Cortex of kidney (tissue), 1 donor: ENCODE results near the gene FOXN3.

Experiments used
- DNase-seq: peaks from one replicate; lab custom pipeline; 2025; lab: John Stamatoyannopoulos, UW

FOXN3 gene

DNA sequence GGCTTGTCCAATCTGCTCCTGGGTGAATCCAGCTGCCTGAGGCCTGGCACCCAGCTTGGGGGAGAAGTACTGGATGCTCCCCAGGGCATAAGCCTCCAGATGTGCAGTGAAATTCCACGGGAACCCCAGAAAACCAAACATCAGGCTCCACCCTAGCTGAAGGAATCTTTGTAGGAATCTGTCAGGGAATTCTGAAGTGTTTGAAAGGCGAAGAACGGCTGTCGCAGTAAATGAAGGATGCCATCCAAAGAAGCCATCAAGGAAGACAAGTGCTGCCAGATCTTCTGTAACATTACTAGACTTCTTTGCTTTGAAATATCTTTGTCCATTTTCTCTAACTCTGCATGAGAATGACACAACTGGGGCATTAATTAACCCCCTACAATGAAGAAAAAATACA, 219.4 kb downstream of the FOXN3 start:
- no peak for DNase-seq

DNA sequence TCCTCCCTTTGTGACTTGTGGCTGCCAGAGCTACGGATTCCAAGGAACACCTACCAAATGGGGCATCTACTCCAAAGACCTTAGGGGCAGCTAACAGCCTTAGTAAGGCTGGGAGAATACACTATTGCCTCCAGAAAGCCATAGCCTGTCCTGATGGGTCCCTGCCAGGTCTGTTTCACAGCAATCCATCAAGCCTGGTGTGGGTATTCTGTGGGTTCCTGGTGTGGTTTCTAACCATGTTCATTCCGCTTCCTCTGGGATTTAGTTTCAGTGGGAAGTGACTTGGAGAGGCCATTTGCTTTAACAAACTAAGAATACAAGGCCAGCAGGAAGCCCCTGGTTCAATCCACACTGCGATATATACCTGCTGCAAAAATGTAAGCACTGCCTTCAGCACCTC, 220.5 kb downstream of the FOXN3 start:
- no peak for DNase-seq

DNA sequence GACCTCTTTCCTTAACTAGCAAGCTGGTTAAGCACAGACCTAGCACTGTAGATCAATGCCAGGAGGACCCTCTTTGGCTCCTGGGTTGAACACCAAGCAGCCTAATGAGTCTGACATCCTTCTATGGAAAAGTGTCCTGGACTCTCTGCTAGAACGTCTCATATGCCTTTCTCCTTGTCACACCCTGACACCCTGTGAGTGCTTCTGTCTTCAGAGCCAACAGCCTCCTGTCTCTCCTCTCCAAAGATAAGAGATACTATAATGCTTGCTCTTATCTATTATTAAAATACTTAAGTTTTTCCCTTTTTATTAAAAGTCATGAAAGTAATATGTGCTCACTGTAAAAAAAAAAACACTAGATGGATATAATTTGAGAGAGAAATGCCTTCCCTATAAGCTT, 222.7 kb downstream of the FOXN3 start:
- DNase-seq = no peak

DNA sequence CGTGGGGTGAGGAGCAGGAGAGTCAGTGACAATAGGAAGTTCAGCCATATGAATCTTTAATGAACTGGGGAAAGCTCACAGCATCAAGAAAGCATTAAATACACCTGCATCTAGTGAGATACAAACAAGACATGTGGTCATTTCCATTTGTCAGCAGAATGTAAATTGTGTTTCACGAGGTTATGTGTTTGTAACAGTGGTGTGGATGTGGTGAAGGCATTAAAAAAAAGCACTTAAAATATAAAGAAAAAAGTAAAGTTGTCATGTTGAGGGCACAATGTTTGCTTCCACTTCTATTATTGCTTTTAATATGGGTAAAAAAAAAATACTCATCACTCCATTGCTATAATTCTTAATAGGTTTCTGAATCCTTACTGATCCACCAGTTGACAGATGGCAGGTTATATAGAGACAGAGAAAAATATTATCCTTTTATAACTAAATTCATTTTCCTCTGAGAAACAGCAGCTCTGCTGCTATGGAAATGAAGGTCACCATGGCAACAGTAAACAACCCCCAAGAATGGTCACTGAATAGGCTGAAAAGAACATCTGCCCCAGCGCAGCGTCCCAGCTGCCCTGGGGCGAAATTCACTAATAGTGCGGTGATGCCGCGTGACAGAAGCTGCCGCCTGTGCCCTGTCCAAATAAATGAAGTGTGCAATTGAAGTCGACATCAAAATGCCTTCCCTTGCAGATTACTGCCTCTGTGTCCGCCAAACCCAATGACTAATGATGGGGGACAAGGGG, 226.1 kb downstream of the FOXN3 start:
- no peak for DNase-seq

DNA sequence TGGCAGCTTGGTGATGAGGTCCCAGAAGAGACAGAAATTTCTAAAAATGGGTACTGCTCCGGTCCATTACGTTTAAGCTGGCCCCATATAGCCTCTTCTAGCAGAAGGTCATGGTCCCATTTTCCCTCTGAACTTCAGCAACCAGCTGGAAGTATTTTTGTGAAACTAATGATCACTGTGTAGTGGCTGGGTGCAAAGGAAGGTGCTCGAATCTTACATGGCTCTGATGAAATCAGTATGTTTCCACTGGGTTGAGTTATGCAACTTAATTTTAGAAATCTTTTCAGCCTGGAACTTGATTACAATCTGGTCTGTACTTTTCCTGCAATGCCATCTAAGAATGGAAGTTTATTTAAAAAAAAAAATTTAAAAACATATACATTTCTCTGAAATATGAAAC, 228.5 kb downstream of the FOXN3 start:
- no peak for DNase-seq

DNA sequence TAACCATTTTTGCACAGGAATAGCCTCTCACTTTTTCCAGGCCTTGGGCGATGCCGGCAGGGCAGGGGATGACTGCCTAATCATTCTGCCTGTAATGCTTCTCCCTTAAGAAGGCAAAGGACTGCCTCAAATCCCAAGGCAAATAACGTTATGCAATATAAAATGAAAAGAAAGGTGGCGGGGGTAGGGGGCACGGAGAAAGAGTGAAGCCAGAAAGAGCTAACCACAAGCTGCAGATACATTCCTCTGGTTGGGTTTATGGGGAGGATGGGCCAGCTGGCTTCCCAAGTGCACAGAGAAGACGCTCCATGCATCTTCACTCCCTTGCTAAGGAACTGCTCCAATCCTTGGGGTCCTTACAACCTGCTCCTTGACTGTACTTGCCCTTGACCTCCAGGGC, 229.5 kb downstream of the FOXN3 start:
- DNase-seq = no peak

DNA sequence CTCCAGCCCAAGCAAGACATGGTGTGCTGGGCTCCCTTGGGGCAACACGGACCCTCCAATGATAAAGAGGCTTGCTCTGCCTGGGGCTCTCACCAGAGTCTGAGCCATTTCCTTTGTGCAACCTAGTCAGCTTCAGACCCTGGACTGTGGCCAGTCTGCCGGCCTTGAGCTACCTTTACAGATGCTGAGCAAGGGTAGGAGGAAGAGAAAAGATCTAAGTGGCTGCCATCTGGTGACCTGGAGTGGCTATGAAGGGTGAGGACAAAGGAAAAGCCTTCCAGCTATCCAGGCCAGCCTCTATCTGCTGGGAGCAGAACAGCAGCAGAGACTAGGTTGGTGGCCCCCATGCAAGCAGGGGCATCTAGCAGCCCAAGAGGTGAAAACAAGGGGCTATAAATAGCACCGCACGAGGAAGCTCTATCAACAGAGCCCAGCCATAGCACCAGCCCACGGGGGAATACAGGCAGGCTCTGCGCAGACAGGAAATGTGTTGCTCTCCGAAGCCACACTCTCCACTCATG, 230.1 kb downstream of the FOXN3 start:
- DNase-seq = no peak

DNA sequence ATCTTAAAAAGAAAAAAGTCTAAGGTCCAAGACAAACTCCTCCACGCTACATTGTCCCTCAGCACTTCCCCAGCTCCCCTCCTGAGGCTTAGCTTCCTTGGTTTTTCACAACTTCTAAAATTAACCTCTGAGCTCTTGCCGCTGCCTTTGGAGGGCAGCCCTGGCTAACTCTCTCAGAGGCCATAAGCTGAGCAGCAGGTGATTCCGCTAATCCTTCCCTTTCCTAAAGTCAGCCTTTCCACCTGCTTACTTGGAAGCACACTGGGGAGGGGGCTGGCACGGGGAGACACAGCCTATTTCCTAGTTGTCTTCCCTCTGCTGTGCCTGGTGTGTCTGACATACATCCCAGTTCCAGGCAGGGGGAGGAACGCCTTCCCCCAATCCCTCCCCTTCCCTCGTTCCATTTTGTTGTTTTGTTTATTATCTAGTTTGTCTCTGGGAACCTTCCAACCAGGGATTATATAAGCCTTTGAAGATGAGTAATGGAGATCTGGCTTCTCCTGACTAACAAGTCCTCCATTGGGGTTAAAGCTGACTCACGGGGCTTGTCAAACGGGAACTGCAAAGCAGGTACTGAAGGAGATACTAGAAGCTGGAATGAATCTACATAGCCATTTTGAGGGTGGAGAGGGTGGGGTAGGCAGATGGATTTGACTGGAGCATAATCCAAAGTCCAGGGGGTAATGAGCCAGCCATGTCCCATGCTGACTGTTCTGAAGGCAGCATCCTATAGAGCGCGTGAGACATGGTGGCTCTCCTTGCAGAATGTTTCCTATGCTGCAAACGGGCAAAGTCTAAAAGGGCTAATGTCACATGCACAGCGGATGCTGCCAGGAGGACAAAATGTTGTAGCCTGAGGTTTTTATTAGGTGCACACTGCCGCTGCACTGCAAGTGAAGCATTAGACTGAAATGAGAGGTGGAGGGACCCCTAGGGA, 230.8 kb downstream of the FOXN3 start:
- DNase-seq = no peak

DNA sequence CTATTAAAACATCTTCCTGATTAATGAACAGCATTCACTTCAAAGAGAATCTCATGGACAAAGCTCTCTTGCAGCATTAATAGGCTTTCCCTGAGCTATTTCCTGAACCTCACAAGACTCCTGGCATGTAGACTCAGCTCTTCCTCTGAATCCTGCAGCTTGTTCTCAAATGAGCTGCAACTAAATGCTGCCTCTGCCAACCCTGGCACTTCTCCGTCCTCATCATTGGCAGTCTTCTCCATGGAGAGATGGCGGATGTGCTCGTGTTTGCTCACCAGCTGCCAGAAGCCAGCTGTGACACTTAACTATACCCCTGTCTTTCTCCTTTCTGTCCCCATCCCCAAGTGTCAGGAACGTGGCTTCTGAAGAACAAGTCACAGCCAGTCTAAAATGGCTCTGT, 232.1 kb downstream of the FOXN3 start:
- DNase-seq = no peak

DNA sequence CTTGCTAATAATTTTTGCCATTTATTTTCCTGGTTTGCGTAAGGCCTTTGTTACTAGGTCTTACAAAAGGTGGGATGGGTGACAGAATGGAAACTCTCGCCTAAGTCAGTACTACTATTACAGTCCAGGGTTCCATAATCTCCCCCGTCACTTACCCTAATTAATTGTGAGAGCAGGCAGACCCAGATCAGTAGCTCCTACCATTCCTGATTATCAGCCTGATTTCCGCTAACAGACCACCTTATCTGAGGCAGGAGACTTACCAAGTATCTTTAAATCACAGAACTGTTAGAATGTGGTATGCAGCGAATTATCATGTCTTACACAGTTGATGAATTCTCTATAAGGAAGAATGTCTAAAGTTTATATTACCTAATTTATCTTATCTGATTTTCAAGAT, 234.7 kb downstream of the FOXN3 start:
- DNase-seq = no peak

DNA sequence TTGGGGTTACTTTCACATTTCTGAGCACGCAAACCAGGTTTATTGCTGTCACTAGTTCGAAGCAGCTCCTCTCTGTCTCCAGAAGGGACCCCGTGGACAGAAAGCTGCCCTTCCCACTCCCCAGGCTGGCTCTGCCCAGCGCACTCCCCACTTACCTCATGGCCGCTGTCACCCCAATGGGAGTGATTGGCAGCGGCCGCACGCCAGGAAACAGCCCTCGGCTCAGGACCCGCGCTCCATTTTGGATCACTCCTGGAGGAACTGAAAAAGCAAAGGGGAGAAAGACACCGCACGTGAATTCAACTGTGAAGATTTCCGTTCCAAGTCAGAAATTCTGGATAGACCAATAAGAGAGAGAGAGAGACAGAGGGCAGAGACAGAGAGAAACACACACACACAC, 236.5 kb downstream of the FOXN3 start:
- no peak for DNase-seq

DNA sequence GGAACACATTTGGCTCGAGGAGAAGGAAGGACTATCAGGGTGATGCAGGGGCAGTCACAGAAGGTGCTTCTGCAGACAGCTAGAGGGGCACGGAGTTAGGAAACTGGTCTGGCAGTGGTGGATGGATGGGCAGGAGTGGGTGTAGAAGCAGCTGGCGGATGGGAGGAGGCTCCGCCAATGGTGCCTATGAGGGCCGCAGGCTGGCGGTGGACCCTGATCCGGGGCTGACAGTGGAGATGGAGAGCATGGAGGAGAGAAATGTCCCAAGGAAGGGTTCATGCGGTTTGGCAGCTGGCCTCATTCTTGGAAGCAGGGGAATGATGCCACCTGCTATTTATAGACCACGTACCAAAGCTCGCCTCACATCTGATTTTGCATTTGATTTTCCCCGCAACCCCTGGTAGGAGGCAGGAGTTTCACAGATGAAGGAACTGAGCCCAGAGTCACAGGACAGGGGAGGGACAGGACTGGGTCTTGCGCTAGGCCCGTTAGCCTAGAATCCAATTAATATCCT, 237.1 kb downstream of the FOXN3 start:
- DNase-seq = no peak

DNA sequence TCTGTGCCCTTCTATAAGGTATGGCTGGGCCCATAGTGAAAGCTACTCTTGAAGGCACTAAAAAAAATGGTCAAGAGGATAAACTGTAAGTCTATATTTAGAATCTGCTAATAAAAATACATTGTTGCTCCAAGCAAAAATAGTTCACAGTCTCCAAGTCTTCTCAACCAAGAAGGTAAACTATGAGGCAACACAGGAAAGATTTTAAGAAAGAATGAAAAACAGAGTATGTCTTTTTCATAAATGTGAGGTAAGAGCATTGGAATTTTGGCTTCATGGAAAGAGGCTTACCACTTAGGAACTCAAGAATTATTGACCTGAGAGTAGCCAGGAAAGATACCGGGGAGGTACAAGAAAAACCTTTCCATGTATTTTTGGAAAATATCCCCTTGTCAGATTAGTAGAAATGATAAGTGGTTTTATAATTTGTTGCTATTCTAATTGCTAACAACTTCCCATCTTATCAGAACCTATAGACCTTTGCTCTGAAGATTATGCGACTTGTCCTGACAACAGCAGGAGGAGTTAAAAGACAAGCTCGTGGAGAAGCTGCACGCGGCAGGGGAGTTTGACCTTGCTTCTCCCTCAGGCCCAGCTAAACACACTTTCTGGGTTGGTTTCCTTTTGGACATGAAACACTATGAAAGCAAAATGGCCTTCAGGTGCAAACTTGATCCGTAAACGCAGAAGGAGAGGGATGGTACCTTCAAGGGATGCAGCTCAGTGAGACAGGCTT, 238.1 kb downstream of the FOXN3 start:
- DNase-seq = no peak

DNA sequence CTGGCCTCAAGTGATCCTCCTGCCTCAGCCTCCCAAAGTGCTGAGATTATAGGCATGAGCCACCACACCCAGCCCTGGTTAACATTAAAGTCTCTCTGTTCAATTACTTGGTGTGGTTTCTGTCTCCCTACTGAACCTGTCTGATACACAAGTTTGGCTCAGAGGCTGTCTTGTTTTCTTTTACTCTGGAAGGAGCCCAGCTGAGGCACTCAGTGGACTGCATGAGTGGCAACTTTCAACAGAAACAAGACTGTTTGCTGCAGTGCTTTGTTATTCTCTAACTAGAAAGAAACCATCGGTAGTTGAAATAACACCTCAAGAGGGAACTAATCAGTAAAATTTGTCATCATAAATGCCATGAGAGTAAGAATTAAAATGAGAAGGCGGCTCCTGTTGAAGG, 238.7 kb downstream of the FOXN3 start:
- DNase-seq = no peak

DNA sequence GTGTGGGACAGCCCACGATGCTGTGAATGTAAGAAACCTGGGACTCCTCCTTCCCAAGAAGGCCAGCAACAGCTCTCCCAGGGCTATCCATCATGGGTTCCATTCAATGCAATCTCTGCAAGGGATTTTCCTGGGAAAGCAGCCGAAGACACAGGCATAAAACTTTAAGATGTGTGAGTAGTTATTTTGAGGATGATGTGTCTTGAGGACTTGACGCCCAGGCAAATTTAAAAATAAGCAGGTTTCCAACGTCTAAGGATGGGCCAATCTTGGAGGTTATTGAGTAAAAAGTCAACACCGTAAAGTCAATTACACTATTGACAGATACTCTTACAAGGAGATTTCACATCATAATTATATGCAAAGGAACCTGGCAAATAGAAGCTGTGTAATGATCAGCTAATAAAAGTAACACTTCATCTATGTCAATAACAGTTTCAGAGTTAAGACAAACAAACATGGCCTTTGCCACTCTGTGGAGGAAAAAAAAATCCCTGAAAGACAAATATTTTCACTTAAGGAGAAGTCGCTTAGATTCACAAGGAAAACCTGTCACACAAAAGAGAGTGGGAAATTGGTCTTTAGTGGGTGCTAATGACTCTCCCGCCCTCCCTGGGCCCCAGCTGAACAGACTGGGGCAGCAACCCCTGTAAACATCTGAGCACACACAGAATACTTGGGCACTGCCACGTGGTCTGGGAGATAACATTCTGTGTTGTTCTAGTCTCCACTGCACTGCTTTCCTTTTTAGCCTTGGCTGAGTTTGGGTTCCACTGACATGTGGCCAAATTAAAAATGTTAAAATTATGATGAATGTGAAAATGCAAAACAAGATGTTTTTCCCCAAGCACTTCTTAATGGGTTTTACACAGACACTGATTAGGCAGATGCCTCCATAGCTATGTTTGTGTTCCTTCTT, 240.9 kb downstream of the FOXN3 start:
- no peak for DNase-seq

DNA sequence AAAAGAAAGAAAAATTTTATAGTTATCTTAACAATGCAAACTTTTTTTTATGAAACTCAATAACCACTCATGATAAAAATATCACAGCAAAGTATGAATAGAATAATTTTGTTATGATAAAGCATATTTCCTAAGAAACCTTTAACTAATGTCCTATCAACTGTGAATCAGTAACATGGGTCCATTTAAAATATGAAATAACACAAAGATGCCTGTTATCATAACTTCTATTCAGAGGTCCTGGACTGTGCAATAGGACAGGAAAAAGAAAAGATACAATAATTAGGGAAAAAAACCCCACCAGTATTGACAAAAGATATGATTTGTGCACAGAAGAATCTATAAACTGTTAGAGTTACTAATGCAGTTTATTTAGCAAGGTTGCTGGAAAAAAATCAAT, 245.4 kb downstream of the FOXN3 start:
- no peak for DNase-seq

DNA sequence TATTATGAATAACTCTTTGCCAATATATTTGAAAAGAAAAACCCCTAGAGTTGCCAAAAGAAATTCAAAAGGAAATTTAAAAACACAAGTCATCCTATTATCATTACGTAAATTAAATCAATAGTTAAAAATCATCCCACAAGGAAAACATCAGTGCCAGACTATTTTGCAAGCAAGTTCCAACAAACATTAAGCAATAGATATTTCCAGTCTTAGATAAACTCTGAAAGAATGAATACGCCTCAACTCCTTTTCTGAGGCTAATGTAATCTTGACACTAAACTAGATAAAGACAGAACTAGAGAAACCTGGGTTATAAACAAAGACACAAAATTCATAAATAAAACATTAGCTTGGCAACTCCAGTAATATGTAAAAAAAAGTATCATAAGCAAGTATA, 245.9 kb downstream of the FOXN3 start:
- DNase-seq = no peak

DNA sequence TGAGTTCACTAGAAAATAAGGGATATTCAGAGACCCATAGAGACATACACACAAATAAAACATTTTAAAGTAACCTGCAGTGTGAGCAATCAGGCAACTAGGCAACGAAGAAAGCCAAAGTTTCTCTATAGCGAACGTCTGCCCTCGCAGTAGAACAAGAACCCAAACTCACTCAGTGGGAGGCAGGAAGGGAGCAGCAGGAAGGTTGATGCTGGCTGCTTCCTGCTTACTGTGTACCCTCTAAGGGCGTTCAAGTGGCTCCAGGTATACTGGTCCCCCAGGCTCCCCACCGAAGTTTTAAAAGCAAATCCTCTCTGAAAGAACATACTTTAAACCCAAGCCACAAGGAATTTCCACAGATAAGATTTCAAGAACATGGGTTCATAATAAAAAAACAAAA, 249.3 kb downstream of the FOXN3 start:
- no peak for DNase-seq

DNA sequence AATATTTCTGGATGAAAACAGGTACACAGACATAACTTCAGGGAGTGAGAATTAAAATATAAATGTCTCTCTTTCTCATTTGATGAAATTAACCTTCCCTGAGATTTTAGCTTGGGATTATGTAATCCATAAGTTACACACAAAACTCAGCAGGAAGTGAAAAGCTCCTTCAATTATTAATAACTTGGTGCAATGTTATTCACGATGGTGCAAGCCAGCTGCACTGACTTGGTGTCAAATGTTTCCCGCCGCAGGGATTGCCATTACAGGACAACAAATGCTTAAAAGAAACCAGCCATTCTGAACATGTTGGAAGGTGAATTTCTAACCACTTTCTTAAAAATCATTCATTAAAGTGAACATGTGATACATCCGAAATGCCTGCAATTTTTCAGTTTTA, 250.4 kb downstream of the FOXN3 start:
- DNase-seq = no peak

DNA sequence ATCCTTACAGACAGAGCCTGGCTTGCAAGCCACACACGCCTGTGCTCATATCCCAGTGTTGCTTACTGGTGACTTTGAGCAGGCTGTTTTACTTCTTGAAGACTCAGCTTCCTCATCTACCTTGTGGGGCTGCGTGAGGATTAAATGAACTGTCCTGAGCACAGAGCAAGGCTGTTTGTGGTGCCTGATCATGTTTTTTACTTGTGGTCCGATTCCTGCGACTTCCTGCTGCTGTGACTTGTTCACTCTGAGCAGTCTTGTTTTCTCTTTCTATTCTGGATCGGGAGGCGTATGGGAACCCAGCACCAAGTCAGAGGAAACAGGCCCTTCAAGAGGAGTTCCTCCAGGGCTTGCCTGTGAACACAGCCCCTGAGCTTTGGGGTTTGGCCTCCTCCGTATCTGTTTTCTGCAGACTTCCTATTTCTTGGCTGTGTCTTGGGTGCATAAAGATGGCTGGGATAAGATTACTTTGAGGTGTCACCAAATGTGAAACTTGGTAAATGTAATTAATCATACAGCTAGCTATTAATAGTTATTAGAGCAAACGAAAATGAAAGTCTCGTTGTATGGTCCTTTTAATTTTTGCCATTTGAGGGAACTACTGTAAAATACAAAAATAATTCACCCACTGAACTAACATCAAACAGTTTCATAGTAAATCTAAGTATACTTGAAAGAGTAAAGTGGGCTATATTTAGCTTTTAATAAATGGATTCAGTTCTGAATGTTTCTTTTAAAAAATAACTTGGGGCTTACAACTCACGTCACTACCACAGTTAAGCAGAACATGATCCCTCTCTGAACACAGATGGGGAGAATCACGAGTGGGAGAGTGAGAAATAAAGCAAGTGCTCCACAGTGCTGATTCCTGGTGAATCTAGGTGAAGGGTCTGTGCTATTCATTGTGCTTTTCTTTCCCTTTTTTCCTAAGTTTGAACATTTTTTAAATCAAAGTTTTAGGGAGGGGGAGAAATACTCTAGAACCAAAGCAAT, 251.5 kb downstream of the FOXN3 start:
- DNase-seq = no peak
